Cardiac muscle cell (in vitro differentiated cells and primary cell): ENCODE results near the gene DGKZ. TPM values are rescaled to one million over a fixed set of nuclear protein-coding genes. Genes with fewer than 3 reads are reported as not detected.

Experiments
- DNase-seq, 2 donors: peaks; one replicate each; pipeline versions ENCODE4 v3.0.0 to v3.0.0-alpha.2; 2010 to 2017; ENCODE audit warnings: low read depth in 1 of 2, low spot score in 1 of 2
- H3K27ac ChIP-seq: fragments of 200-600 bp; sonication (generic); 2 replicates; pipeline ENCODE4 v1.5.1; 2016
- H3K27me3 ChIP-seq: fragments of 200-600 bp; sonication (generic); 2 replicates; pipeline ENCODE4 v1.6.0; 2016; ENCODE audit warnings: control low read depth
- H3K36me3 ChIP-seq: fragments of 200-600 bp; sonication (generic); 2 replicates; pipeline ENCODE4 v1.5.1; 2016; ENCODE audit warnings: control low read depth
- H3K4me1 ChIP-seq: fragments of 200-600 bp; sonication (generic); 2 replicates; pipeline ENCODE4 v1.8.1; 2017; ENCODE audit warnings: low read depth, mild to moderate bottlenecking, mixed run types
- H3K4me3 ChIP-seq: fragments of 200-600 bp; sonication (generic); 2 replicates; pipeline ENCODE4 v1.5.1; 2016; ENCODE audit warnings: mild to moderate bottlenecking
- H3K9me3 ChIP-seq: fragments of 200-600 bp; sonication (generic); 2 replicates; pipeline ENCODE4 v1.5.1; 2017; ENCODE audit warnings: low read depth, mild to moderate bottlenecking, control low read depth
- CTCF ChIP-seq: IDR thresholded peaks from 2 replicates; pipeline ENCODE4 v1.5.1; 2012; ENCODE audit warnings: low read depth, mild to moderate bottlenecking, low read length
- polyA plus RNA-seq: library from polyadenylated mRNA; unstranded; fragments of >200 nt; fragmentation: Nextera tagmentation; extraction: Ambion mirVana; gene quantifications from 2 replicates; pipeline ENCODE4 v1.2.1, GENCODE V29; 2016
- total RNA-seq: library from RNA; depleted of rRNA; stranded (reverse); fragments of >200 nt; gene quantifications from 2 replicates; pipeline ENCODE4 v1.2.3, GENCODE V29; 2016

The DGKZ gene
- total and polyA plus RNA-seq, 2 experiments from 2014 or later, result 48.3 to 81.8 TPM

- peaks cover 8% of the 10 kb centered on the region for H3K4me1 ChIP-seq
- no peak for TF ChIP-seq CTCF
- H3K27me3 ChIP-seq, result peaks cover 4% of the 10 kb centered on the region
- no peak overlapping the region for H3K27ac ChIP-seq
- DNase-seq, result peak in 1 of 2 donors; percentile 47
- no peak overlapping the region for H3K4me3 ChIP-seq
- no peaks in the 10 kb centered on the region for H3K36me3 ChIP-seq
- H3K9me3 ChIP-seq, result no peaks in the 10 kb centered on the region
Measured at GRCh38 chr11:46330563-46331281, 16.5 kb upstream of the DGKZ start.

GRCh38 chr11:46331282-46331984 is 15.8 kb upstream of the DGKZ start:
- peaks cover 4% of the 10 kb centered on the region for H3K27me3 ChIP-seq
- H3K27ac ChIP-seq, result no peak overlapping the region
- TF ChIP-seq CTCF, result no peak
- peaks cover 8% of the 10 kb centered on the region for H3K4me1 ChIP-seq
- no peak overlapping the region for H3K4me3 ChIP-seq
- no peak for DNase-seq
- H3K36me3 ChIP-seq, result no peaks in the 10 kb centered on the region
- no peaks in the 10 kb centered on the region for H3K9me3 ChIP-seq

DNA sequence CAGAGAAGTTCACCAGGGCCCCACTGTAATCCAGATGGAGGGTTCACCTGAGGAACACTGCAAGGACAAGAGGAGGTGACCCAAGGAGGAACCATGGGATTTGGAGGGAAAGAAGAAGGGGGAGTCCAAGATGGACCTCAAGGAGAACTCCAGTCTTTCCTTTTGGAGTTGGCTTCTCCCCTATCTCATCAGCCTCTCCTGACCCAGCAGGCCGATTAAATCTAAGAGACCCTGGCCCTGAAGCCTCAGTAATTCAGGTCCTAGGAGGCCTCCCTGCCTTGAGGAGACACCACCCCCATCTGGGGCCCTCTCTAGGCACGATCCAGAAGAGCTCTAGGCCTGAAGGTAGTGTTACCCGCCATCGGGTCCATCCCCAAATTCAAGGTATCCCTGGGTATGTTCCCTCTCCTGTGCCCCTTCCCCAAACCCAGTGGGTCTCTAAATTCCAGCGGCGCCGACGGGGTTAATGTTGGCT is 15.1 kb upstream of the DGKZ start:
- H3K4me3 ChIP-seq, result peak overlapping the region; percentile 49
- H3K9me3 ChIP-seq, result no peaks in the 10 kb centered on the region
- H3K27me3 ChIP-seq, result peaks cover 4% of the 10 kb centered on the region
- no peak for TF ChIP-seq CTCF
- H3K27ac ChIP-seq, result no peak overlapping the region
- no peaks in the 10 kb centered on the region for H3K36me3 ChIP-seq
- peaks cover 8% of the 10 kb centered on the region for H3K4me1 ChIP-seq
- no peak for DNase-seq

- Histone ChIP-seq H3K4me1 (peaks cover 8% of the 10 kb centered on the region), H3K4me3 (peak overlapping the region; percentile 49), H3K27me3 (peaks cover 4% of the 10 kb centered on the region), H3K36me3 (no peaks in the 10 kb centered on the region), H3K9me3 (no peaks in the 10 kb centered on the region), H3K27ac (no peak overlapping the region)
- peak in 1 of 2 donors; percentile 67 for DNase-seq
- no peak for TF ChIP-seq CTCF
Measured at GRCh38 chr11:46332568-46333393, 14.5 kb upstream of the DGKZ start.

- H3K27ac ChIP-seq, result no peak overlapping the region
- no peak for TF ChIP-seq CTCF
- no peak for DNase-seq
- H3K36me3 ChIP-seq, result no peaks in the 10 kb centered on the region
- no peaks in the 10 kb centered on the region for H3K9me3 ChIP-seq
- peaks cover 10% of the 10 kb centered on the region for H3K4me1 ChIP-seq
- H3K4me3 ChIP-seq, result peak overlapping the region; percentile 49
- peaks cover 4% of the 10 kb centered on the region for H3K27me3 ChIP-seq
Measured at GRCh38 chr11:46333394-46333947, 13.8 kb upstream of the DGKZ start.
